H1 (cell line): ENCODE measurements around the gene LRBA. TPM values are rescaled to one million over a fixed set of nuclear protein-coding genes. Genes with fewer than 3 reads are reported as not detected.

Experiments used
- CTCF ChIA-PET: fragments of 300-600 bp; sonication (Branson Sonifier 250); formaldehyde crosslinking; loops from one replicate; lab custom pipeline; 2021; ENCODE audit not compliant: partially characterized antibody; lab: Charles Lee
- POLR2A ChIA-PET: fragments of 300-600 bp; sonication (Branson Sonifier 250); formaldehyde crosslinking; loops from one replicate; lab custom pipeline; 2021; ENCODE audit warnings: inconsistent platforms; ENCODE audit not compliant: partially characterized antibody; lab: Charles Lee
- DNase-seq, 2 experiments: peaks; one replicate each; pipeline versions ENCODE4 v3.0.0 to v3.0.0-alpha.2; 2010 to 2022; ENCODE audit warnings: low spot score in 2 of 2, low read depth in 1 of 2, mixed read lengths in 1 of 2
- FAIRE-seq: peaks from 2 replicates; lab custom pipeline; 2011; peaks lifted over from hg19 to GRCh38; lab: Jason Lieb, UNC
- H2AFZ ChIP-seq: 2 replicates; pipeline ENCODE4 v1.8.1; 2012; ENCODE audit warnings: low read length, inconsistent platforms
- H2AK5ac ChIP-seq: 2 replicates; pipeline ENCODE4 v1.6.1; 2013; ENCODE audit warnings: low read depth, low read length
- H2BK120ac ChIP-seq: replicated peaks from 2 replicates; pipeline ENCODE3; 2013; ENCODE audit warnings: low read depth, low read length, inconsistent platforms
- H2BK12ac ChIP-seq: 2 replicates; pipeline ENCODE4 v1.6.1; 2013; ENCODE audit warnings: low read depth, low read length
- H2BK15ac ChIP-seq: 2 replicates; pipeline ENCODE4 v1.6.1; 2013; ENCODE audit warnings: low read length
- H2BK20ac ChIP-seq: 2 replicates; pipeline ENCODE4 v1.6.1; 2013; ENCODE audit warnings: low read length
- H2BK5ac ChIP-seq: 2 replicates; pipeline ENCODE4 v1.6.1; 2013; ENCODE audit warnings: low read depth, low read length
- H3K14ac ChIP-seq: 2 replicates; pipeline ENCODE4 v1.6.1; 2013; ENCODE audit warnings: inconsistent platforms; ENCODE audit not compliant: insufficient read length
- H3K18ac ChIP-seq: 2 replicates; pipeline ENCODE4 v1.6.1; 2013; ENCODE audit warnings: low read length; ENCODE audit errors: extremely low read depth
- H3K23ac ChIP-seq: 2 replicates; pipeline ENCODE4 v1.6.1; 2013; ENCODE audit warnings: inconsistent platforms; ENCODE audit not compliant: insufficient read length
- H3K23me2 ChIP-seq: 2 replicates; pipeline ENCODE4 v1.6.1; 2013; ENCODE audit warnings: low read depth, low read length
- H3K27ac ChIP-seq: 2 replicates; pipeline ENCODE4 v1.6.1; 2011; ENCODE audit warnings: low read depth, low read length, inconsistent platforms
- H3K27me3 ChIP-seq, 4 experiments: replicated peaks in 1 of 4; 1 replicate in 1 of 4; 2 replicates in 3 of 4; pipeline versions ENCODE4 v1.6.1 to v1.8.1; 2011 to 2013; ENCODE audit warnings: low read length in 3 of 4, mild to moderate bottlenecking in 3 of 4, inconsistent platforms in 2 of 4, mixed read lengths in 2 of 4, moderate library complexity in 1 of 4; ENCODE audit not compliant: control insufficient read depth in 3 of 4, insufficient read depth in 3 of 4; ENCODE audit errors: extremely low read depth in 1 of 4
- H3K36me3 ChIP-seq, 4 experiments: 2 replicates each; pipeline versions ENCODE4 v1.6.1 to v1.8.1; 2011 to 2013; ENCODE audit warnings: mild to moderate bottlenecking in 4 of 4, low read length in 3 of 4, moderate library complexity in 2 of 4, control low read depth in 1 of 4, inconsistent platforms in 1 of 4; ENCODE audit not compliant: insufficient read depth in 4 of 4, control insufficient read depth in 2 of 4
- H3K4ac ChIP-seq: replicated peaks from 2 replicates; pipeline ENCODE3; 2013; ENCODE audit warnings: low read length, low read depth, mixed read lengths, inconsistent platforms; ENCODE audit not compliant: insufficient read length
- H3K4me1 ChIP-seq, 4 experiments: replicated peaks in 1 of 4; 1 replicate in 1 of 4; 2 replicates in 3 of 4; pipeline versions ENCODE4 v1.6.1 to v1.8.1; 2011 to 2013; ENCODE audit warnings: low read length in 3 of 4, inconsistent platforms in 2 of 4, mixed read lengths in 1 of 4; ENCODE audit not compliant: insufficient read depth in 4 of 4, control insufficient read depth in 3 of 4
- H3K4me2 ChIP-seq, 2 experiments: 2 replicates each; pipeline versions ENCODE4 v1.6.1 to v1.8.1; 2011 to 2013; ENCODE audit warnings: low read depth in 2 of 2, low read length in 2 of 2, control low read depth in 1 of 2, inconsistent platforms in 1 of 2, mild to moderate bottlenecking in 1 of 2; ENCODE audit not compliant: insufficient read depth in 1 of 2
- H3K4me3 ChIP-seq, 4 experiments: fragments of 200-600, 300-600 bp in 1 of 4; sonication (generic), shearing (Covaris generic), sonication (Bioruptor Twin) in 1 of 4; 2 replicates each; pipeline versions ENCODE4 v1.5.1 to v1.8.1; 2011 to 2016; ENCODE audit warnings: low read length in 4 of 4, low read depth in 3 of 4, control low read depth in 2 of 4, inconsistent platforms in 2 of 4, mild to moderate bottlenecking in 2 of 4, mixed read lengths in 1 of 4, moderate library complexity in 1 of 4; ENCODE audit not compliant: insufficient read depth in 2 of 4; ENCODE audit errors: extremely low read depth in 1 of 4
- H3K56ac ChIP-seq: replicated peaks from 2 replicates; pipeline ENCODE3; 2013; ENCODE audit warnings: low read depth, mild to moderate bottlenecking, mixed read lengths, low read length, inconsistent platforms; ENCODE audit not compliant: insufficient read length
- H3K79me1 ChIP-seq: 2 replicates; pipeline ENCODE4 v1.6.1; 2013; ENCODE audit warnings: low read depth, low read length, control low read depth
- H3K79me2 ChIP-seq, 2 experiments: 2 replicates each; pipeline versions ENCODE4 v1.6.1 to v1.8.1; 2012 to 2013; ENCODE audit warnings: low read length in 2 of 2, mild to moderate bottlenecking in 2 of 2, inconsistent platforms in 1 of 2; ENCODE audit not compliant: insufficient read depth in 2 of 2, control insufficient read depth in 1 of 2
- H3K9ac ChIP-seq, 4 experiments: replicated peaks in 1 of 4; 1 replicate in 1 of 4; 2 replicates in 3 of 4; pipeline versions ENCODE4 v1.6.1 to v1.8.1; 2011 to 2013; ENCODE audit warnings: low read depth in 3 of 4, low read length in 3 of 4, control low read depth in 2 of 4, mild to moderate bottlenecking in 2 of 4, moderate library complexity in 2 of 4, inconsistent platforms in 1 of 4; ENCODE audit errors: extremely low read depth in 1 of 4
- H3K9me3 ChIP-seq, 2 experiments: 2 replicates each; pipeline versions ENCODE4 v1.6.1 to v1.8.1; 2012 to 2013; ENCODE audit warnings: mild to moderate bottlenecking in 2 of 2, moderate library complexity in 2 of 2, control low read depth in 1 of 2, inconsistent platforms in 1 of 2, low read depth in 1 of 2, low read length in 1 of 2, mixed read lengths in 1 of 2; ENCODE audit not compliant: insufficient read depth in 2 of 2
- H4K20me1 ChIP-seq, 2 experiments: replicated peaks in 1 of 2; 2 replicates each; pipeline versions ENCODE3 to v1.8.1; 2011 to 2013; ENCODE audit warnings: inconsistent platforms in 2 of 2, low read length in 2 of 2, mild to moderate bottlenecking in 1 of 2; ENCODE audit not compliant: insufficient read depth in 2 of 2, control insufficient read depth in 1 of 2
- H4K5ac ChIP-seq: 2 replicates; pipeline ENCODE4 v1.6.1; 2013; ENCODE audit warnings: low read length, low read depth, mixed read lengths, inconsistent platforms; ENCODE audit not compliant: insufficient read length
- H4K8ac ChIP-seq: 2 replicates; pipeline ENCODE4 v1.8.0; 2013; ENCODE audit warnings: mild to moderate bottlenecking, moderate library complexity, low read length, inconsistent platforms; ENCODE audit not compliant: insufficient read depth; ENCODE audit errors: extremely low read depth
- H4K91ac ChIP-seq: replicated peaks from 2 replicates; pipeline ENCODE3; 2013; ENCODE audit warnings: low read length, mixed read lengths, inconsistent platforms; ENCODE audit not compliant: insufficient read length
- ATF2 ChIP-seq: IDR thresholded peaks from 2 replicates; pipeline ENCODE4 v1.6.1; 2012; ENCODE audit warnings: low read length, inconsistent platforms
- BACH1 ChIP-seq: IDR thresholded peaks from 2 replicates; pipeline ENCODE4 v1.6.1; 2012; ENCODE audit warnings: low read length, improper control_type of control experiment
- CHD1 ChIP-seq: IDR thresholded peaks from 2 replicates; pipeline ENCODE4 v1.6.1; 2012; ENCODE audit warnings: low read depth, low read length, improper control_type of control experiment
- JUN ChIP-seq: IDR thresholded peaks from 2 replicates; pipeline ENCODE4 v1.6.1; 2011; ENCODE audit warnings: low read depth, mild to moderate bottlenecking, improper control_type of control experiment, low read length
- MAFK ChIP-seq: IDR thresholded peaks from 2 replicates; pipeline ENCODE4 v1.6.1; 2012; ENCODE audit warnings: low read depth, mild to moderate bottlenecking, improper control_type of control experiment, low read length
- POLR2A ChIP-seq, 2 experiments: IDR thresholded peaks; 1 replicate in 1 of 2; 2 replicates in 1 of 2; pipeline ENCODE4 v1.6.1; 2011; ENCODE audit warnings: low read depth in 2 of 2, low read length in 2 of 2, mild to moderate bottlenecking in 2 of 2; ENCODE audit errors: control extremely low read depth in 1 of 2
- POU5F1 ChIP-seq: IDR thresholded peaks from 2 replicates; pipeline ENCODE4 v1.6.1; 2011; ENCODE audit warnings: low read depth, mild to moderate bottlenecking, low read length, moderate library complexity
- RAD21 ChIP-seq, 2 experiments: IDR thresholded peaks in 1 of 2; conservative IDR thresholded peaks in 1 of 2; 2 replicates each; pipeline ENCODE4 v1.6.1; 2011; ENCODE audit warnings: low read depth in 2 of 2, low read length in 2 of 2, improper control_type of control experiment in 1 of 2, inconsistent platforms in 1 of 2, mild to moderate bottlenecking in 1 of 2, moderate library complexity in 1 of 2
- RBBP5 ChIP-seq: IDR thresholded peaks from 2 replicates; pipeline ENCODE4 v1.7.1; 2012; ENCODE audit warnings: low read depth, mild to moderate bottlenecking, inconsistent platforms, low read length, moderate library complexity, borderline replicate concordance
- RXRA ChIP-seq: IDR thresholded peaks from 2 replicates; pipeline ENCODE4 v1.6.1; 2011; ENCODE audit warnings: low read depth, mild to moderate bottlenecking, low read length, moderate library complexity; ENCODE audit not compliant: insufficient read depth
- WGBS, 2 experiments: shearing (Covaris generic) in 1 of 2; methylation state at CpG; one replicate each; pipeline versions ENCODE4 v1.1.6 to v1.1.7; 2013 to 2015; ENCODE audit warnings: low lambda C conversion rate in 2 of 2, mixed read lengths in 2 of 2, inconsistent platforms in 1 of 2, low coverage in 1 of 2, missing lambda C conversion rate in 1 of 2; ENCODE audit not compliant: insufficient replicate concordance in 2 of 2, insufficient coverage in 1 of 2, insufficient read length in 1 of 2; ENCODE audit errors: extremely low coverage in 1 of 2, missing lambda C conversion rate in 1 of 2; 5-methylcytosine and 5-hydroxymethylcytosine counted together
- polyA plus RNA-seq, 7 experiments: library from polyadenylated mRNA; depleted of rRNA in 3 of 7; stranded (reverse) in 5 of 7; unstranded in 2 of 7; fragments of >200 nt in 5 of 7; fragments of 200-250 nt in 2 of 7; gene quantifications; 1 replicate in 5 of 7; 2 replicates in 1 of 7; 4 replicates in 1 of 7; pipeline versions ENCODE4 v1.2.1 to v1.2.3, GENCODE V29; 2011 to 2013; ENCODE audit warnings: missing spikeins in 2 of 7, mixed read lengths in 2 of 7
- total RNA-seq: library from RNA; stranded (reverse); fragmentation: NEBNext Ultra II Directional; extraction: Animal tissue kit (Norgen Biotek cat#: 25700); gene quantifications from 2 replicates; pipeline ENCODE4 v1.2.1, GENCODE V29; 2021

LRBA gene
- total and polyA plus RNA-seq, 2 of the 8 experiments (the other 6 are each of a cell fraction or from before 2014, with no cell fraction given): 54.6 to 83.2 TPM

GRCh38 chr4:150581056-150581605 lies 434.0 kb downstream of the LRBA start:
- no peak for TF ChIP-seq BACH1
- TF ChIP-seq CHD1: no peak
- no peak for TF ChIP-seq JUN
- TF ChIP-seq ATF2: no peak
- TF ChIP-seq RBBP5: no peak
- TF ChIP-seq POLR2A (IDR thresholded peaks at IDR 0.05; ENCODE audit: control extremely low read depth in 1 of 2, low read depth in 2 of 2, low read length in 2 of 2): no peak
- TF ChIP-seq POU5F1: no peak
- no peak for TF ChIP-seq MAFK
- TF ChIP-seq RXRA: no peak
- TF ChIP-seq RAD21 (IDR thresholded peaks at IDR 0.05 in 1 of 2, conservative IDR thresholded peaks at IDR 0.05 in 1 of 2; ENCODE audit: low read depth in 2 of 2, low read length in 2 of 2): no peak
- Histone ChIP-seq H3K27me3 (peaks cover 2 to 50% (median 34%) of the 10 kb centered on the region in 4 experiments; a peak in 6 of 7 replicates), H3K4me3 (peak overlapping the region in 2 of 4 experiments; percentile 5 to 68; a peak in 4 of 8 replicates), H3K4me1 (peaks cover 6 to 15% (median 8%) of the 10 kb centered on the region in 4 experiments; a peak in 5 of 7 replicates), H3K14ac (no peak overlapping the region), H3K4me2 (peak overlapping the region; percentile 93 to 99; a peak in 3 of 4 replicates), H2AK5ac (no peak overlapping the region), H2BK15ac (no peak overlapping the region), H3K27ac (no peak overlapping the region), H4K5ac (no peak overlapping the region), H2BK120ac (no peak overlapping the region), H4K20me1 (peaks cover 14 to 20% of the 10 kb centered on the region in 2 experiments), H3K56ac (no peak overlapping the region), H3K79me1 (no peaks in the 10 kb centered on the region; the same call in 1 of the 2 replicates), H3K4ac (no peak overlapping the region), H3K9ac (no peak overlapping the region), H2BK12ac (no peak overlapping the region), H2AFZ (no peak overlapping the region), H4K91ac (no peak overlapping the region), H3K36me3 (no peaks in the 10 kb centered on the region), H4K8ac (no peak overlapping the region), H3K23ac (no peak overlapping the region), H3K18ac (no peak overlapping the region), H2BK20ac (no peak overlapping the region), H2BK5ac (no peak overlapping the region), H3K23me2 (peaks cover 27% of the 10 kb centered on the region), H3K9me3 (no peaks in the 10 kb centered on the region), H3K79me2 (no peaks in the 10 kb centered on the region)
- CTCF ChIA-PET: interaction anchor here (0.6 to 0.7 kb wide), 2 partner anchors 85 to 287 kb away, joined by 4 read pairs; no protein-coding TSS in a partner anchor
- FAIRE-seq (no peak), DNase-seq (no peak)
- WGBS, 2 experiments: 54% methylated on average over 7 of the region's 7 CpGs; no CpG with 5 or more reads in 1 of the 2 experiments
- POLR2A ChIA-PET: interaction anchor here (2.3 kb wide), 1 partner anchor 10 kb away, joined by 11 read pairs; no protein-coding TSS in a partner anchor
